Endothelial cell (in vitro differentiated cells): ENCODE results near the gene KIF6. TPM values are rescaled to one million over a fixed set of nuclear protein-coding genes. Genes with fewer than 3 reads are reported as not detected.

Experiments
- DNase-seq: peaks from one replicate; pipeline ENCODE4 v3.0.0; 2021; ENCODE audit warnings: low spot score
- H3K27ac Mint-ChIP-seq: one replicate; pipeline ENCODE4 v1.8.0; 2021; ENCODE audit warnings: mixed read lengths, inconsistent platforms; ENCODE audit not compliant: unreplicated experiment
- H3K27me3 Mint-ChIP-seq: one replicate; pipeline ENCODE4 v1.8.0; 2021; ENCODE audit warnings: mild to moderate bottlenecking, moderate library complexity, mixed read lengths, inconsistent platforms; ENCODE audit not compliant: unreplicated experiment
- H3K36me3 Mint-ChIP-seq: one replicate; pipeline ENCODE4 v1.8.0; 2021; ENCODE audit warnings: mild to moderate bottlenecking, low read depth, mixed read lengths, inconsistent platforms; ENCODE audit not compliant: unreplicated experiment
- H3K4me1 Mint-ChIP-seq: one replicate; pipeline ENCODE4 v1.8.0; 2021; ENCODE audit warnings: mild to moderate bottlenecking, mixed read lengths, inconsistent platforms; ENCODE audit not compliant: unreplicated experiment
- H3K4me3 Mint-ChIP-seq: one replicate; pipeline ENCODE4 v1.8.0; 2021; ENCODE audit warnings: mild to moderate bottlenecking, mixed read lengths, inconsistent platforms; ENCODE audit not compliant: unreplicated experiment
- H3K9me3 Mint-ChIP-seq: one replicate; pipeline ENCODE4 v1.8.0; 2021; ENCODE audit warnings: mixed read lengths, inconsistent platforms; ENCODE audit not compliant: unreplicated experiment
- total RNA-seq: library from RNA; stranded (reverse); fragmentation: NEBNext Ultra II Directional; extraction: Animal tissue kit (Norgen Biotek cat#: 25700); gene quantifications from one replicate; pipeline ENCODE4 v1.2.1, GENCODE V29; 2021; ENCODE audit not compliant: unreplicated experiment
- TF ChIP-seq, protein P1 (sequence below): fragments of 200-600 bp; sonication (generic); IDR thresholded peaks from one replicate; pipeline ENCODE4 v1.5.0; 2021; ENCODE audit warnings: antibody characterized with exemption; ENCODE audit not compliant: unreplicated experiment

The KIF6 gene
- total RNA-seq, 1 donor from 2014 or later, result 0.46 TPM

GRCh38 chr6:39476670-39477069 lies 248.5 kb downstream of the KIF6 start:
- TF ChIP-seq, protein P1, sequence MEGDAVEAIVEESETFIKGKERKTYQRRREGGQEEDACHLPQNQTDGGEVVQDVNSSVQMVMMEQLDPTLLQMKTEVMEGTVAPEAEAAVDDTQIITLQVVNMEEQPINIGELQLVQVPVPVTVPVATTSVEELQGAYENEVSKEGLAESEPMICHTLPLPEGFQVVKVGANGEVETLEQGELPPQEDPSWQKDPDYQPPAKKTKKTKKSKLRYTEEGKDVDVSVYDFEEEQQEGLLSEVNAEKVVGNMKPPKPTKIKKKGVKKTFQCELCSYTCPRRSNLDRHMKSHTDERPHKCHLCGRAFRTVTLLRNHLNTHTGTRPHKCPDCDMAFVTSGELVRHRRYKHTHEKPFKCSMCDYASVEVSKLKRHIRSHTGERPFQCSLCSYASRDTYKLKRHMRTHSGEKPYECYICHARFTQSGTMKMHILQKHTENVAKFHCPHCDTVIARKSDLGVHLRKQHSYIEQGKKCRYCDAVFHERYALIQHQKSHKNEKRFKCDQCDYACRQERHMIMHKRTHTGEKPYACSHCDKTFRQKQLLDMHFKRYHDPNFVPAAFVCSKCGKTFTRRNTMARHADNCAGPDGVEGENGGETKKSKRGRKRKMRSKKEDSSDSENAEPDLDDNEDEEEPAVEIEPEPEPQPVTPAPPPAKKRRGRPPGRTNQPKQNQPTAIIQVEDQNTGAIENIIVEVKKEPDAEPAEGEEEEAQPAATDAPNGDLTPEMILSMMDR, result no peak

DNA sequence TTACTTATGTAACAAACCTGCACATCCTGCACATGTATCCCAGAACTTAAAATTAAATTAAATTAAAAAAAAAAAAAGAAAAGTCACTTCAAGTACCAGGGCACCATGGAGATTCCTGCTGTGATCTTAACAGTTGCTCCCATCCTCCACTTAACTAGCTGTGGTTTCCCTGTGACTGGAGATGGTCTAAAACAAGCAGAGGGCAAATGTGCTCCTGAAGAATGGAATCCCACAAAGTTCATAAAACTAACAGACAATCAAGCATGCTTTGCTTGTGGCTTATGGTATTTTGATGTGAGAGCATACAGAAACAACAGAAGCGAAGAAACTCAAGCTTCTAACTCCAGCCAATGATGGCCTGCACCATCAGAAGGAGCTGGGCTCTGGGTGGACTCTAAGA lies 249.1 kb downstream of the KIF6 start:
- no peak overlapping the region for H3K27ac Mint-ChIP-seq
- H3K4me3 Mint-ChIP-seq, result no peak overlapping the region
- no peaks in the 10 kb centered on the region for H3K36me3 Mint-ChIP-seq
- TF ChIP-seq, protein P1, result no peak
- DNase-seq, result no peak
- no peaks in the 10 kb centered on the region for H3K27me3 Mint-ChIP-seq
- H3K4me1 Mint-ChIP-seq, result peaks cover 2% of the 10 kb centered on the region
- H3K9me3 Mint-ChIP-seq, result no peaks in the 10 kb centered on the region

More at GRCh38 chr6:39476670-39477069, 248.5 kb downstream of the KIF6 start:
- H3K27ac Mint-ChIP-seq, result no peak overlapping the region
- no peaks in the 10 kb centered on the region for H3K4me1 Mint-ChIP-seq
- no peak overlapping the region for H3K4me3 Mint-ChIP-seq
- no peaks in the 10 kb centered on the region for H3K9me3 Mint-ChIP-seq
- DNase-seq, result no peak
- H3K27me3 Mint-ChIP-seq, result no peaks in the 10 kb centered on the region
- no peaks in the 10 kb centered on the region for H3K36me3 Mint-ChIP-seq

DNA sequence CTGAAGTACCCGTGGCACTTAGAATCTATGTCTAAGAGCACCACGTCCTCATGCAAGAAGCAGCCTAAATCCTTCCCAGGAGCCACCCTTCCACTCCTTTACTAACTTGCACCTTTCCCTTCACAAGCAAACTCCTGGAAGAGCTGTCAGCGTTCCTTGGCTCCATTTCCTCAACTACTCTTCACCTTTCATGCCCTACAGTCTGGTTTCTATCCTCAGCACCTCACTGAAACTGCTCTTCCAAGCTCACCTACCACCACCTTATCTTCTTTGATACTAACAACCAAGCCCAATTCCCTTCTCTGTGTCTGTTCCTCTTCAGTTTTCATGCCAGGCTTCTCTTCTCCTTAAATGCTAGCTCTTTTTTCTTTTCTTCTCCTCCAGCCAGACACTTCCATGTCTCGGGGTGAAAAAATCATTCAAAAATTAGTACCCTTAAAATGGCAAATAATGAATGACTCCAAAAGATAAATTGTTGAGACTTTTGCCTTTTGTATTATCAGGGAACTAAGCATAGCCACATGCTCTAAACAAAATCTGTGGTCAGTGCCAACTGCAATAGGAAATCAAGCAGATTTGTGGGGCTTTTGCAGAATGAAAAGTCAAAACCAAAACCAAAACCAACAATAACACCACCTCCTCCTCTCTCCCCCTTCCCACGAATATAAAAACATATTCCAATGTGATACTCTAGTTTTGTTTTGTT lies 253.1 kb downstream of the KIF6 start:
- Mint-ChIP-seq H3K4me1 (peaks cover 4% of the 10 kb centered on the region), H3K36me3 (no peaks in the 10 kb centered on the region)

GRCh38 chr6:39470506-39470905 lies 254.7 kb downstream of the KIF6 start:
- peaks cover 8% of the 10 kb centered on the region for H3K4me1 Mint-ChIP-seq

More for the DNA sequence above, 253.1 kb downstream of the KIF6 start:
- no peaks in the 10 kb centered on the region for H3K27me3 Mint-ChIP-seq
- no peak overlapping the region for H3K4me3 Mint-ChIP-seq
- H3K27ac Mint-ChIP-seq, result no peak overlapping the region
- DNase-seq, result no peak
- TF ChIP-seq, protein P1, result no peak
- H3K9me3 Mint-ChIP-seq, result no peaks in the 10 kb centered on the region

DNA sequence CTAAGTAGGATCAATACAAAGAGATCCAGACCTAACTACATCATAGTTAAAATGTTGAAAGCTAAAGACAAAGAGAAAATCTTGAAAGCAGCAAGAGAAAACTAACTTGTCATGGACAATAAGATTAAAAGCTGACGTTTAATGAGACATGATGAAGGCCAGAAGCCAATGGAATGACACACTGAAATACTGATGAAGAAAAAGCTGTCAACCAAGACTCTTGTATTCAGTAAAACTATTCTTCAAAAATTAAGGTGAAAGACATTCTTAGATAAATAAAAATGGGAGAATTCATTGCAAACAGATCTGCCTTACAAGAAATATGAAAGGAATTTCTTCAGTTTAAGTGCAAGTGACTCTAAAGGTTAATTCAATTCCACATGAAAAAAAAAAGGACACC lies 256.8 kb downstream of the KIF6 start:
- no peaks in the 10 kb centered on the region for H3K36me3 Mint-ChIP-seq
- no peak for DNase-seq
- TF ChIP-seq, protein P1, result no peak
- H3K27ac Mint-ChIP-seq, result no peak overlapping the region
- H3K4me3 Mint-ChIP-seq, result no peak overlapping the region
- H3K9me3 Mint-ChIP-seq, result no peaks in the 10 kb centered on the region
- no peaks in the 10 kb centered on the region for H3K27me3 Mint-ChIP-seq
- peaks cover 8% of the 10 kb centered on the region for H3K4me1 Mint-ChIP-seq

More at GRCh38 chr6:39470506-39470905, 254.7 kb downstream of the KIF6 start:
- Mint-ChIP-seq H3K4me3 (no peak overlapping the region), H3K27ac (no peak overlapping the region), H3K27me3 (no peaks in the 10 kb centered on the region), H3K9me3 (no peaks in the 10 kb centered on the region), H3K36me3 (no peaks in the 10 kb centered on the region)
- TF ChIP-seq, protein P1, result no peak
- no peak for DNase-seq
